Hepatocyte (in vitro differentiated cells): Measurements from ENCODE around the gene DOK6.

Source experiments
- EZH2 ChIP-seq: fragments of 200-600 bp; sonication (generic); IDR thresholded peaks from 2 replicates; pipeline ENCODE4 v1.6.1; 2016; ENCODE audit warnings: antibody characterized with exemption, mild to moderate bottlenecking, borderline replicate concordance
- EZH2phosphoT487 ChIP-seq: fragments of 200-600 bp; sonication (generic); IDR thresholded peaks from one replicate; pipeline ENCODE4 v1.6.1; 2018; ENCODE audit warnings: antibody characterized with exemption, mild to moderate bottlenecking, low read depth, moderate library complexity; ENCODE audit not compliant: unreplicated experiment, severe bottlenecking
- TF ChIP-seq, protein P1 (sequence below): fragments of 200-600 bp; sonication (generic); IDR thresholded peaks from 2 replicates; pipeline ENCODE4 v1.5.1; 2016; ENCODE audit warnings: antibody characterized with exemption, mild to moderate bottlenecking; ENCODE audit not compliant: poor library complexity

DNA sequence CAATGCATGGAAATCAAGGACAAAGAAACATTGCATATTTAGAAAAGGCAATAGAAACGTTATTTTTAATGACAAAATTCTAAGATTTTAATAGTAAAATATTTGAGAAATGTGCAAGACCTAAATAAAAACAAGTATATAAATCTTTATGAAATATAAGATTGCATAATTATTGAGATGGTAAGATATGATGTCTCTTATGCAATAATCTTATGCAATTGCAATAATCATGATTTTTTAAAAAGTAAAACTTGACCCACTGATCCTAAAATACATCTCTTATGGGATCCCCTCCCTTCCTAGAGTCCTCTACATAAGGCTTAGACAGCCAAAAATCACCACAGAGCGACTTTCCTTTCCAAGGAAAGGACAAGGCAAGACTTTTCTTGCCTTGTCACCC is 249.0 kb downstream of the DOK6 start:
- TF ChIP-seq, protein P1, sequence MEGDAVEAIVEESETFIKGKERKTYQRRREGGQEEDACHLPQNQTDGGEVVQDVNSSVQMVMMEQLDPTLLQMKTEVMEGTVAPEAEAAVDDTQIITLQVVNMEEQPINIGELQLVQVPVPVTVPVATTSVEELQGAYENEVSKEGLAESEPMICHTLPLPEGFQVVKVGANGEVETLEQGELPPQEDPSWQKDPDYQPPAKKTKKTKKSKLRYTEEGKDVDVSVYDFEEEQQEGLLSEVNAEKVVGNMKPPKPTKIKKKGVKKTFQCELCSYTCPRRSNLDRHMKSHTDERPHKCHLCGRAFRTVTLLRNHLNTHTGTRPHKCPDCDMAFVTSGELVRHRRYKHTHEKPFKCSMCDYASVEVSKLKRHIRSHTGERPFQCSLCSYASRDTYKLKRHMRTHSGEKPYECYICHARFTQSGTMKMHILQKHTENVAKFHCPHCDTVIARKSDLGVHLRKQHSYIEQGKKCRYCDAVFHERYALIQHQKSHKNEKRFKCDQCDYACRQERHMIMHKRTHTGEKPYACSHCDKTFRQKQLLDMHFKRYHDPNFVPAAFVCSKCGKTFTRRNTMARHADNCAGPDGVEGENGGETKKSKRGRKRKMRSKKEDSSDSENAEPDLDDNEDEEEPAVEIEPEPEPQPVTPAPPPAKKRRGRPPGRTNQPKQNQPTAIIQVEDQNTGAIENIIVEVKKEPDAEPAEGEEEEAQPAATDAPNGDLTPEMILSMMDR = no peak
- TF ChIP-seq EZH2phosphoT487 = no peak
- TF ChIP-seq EZH2 = no peak
